Esophagus (tissue), 2 donors: ENCODE measurements around the gene ZBED6. TPM values are rescaled to one million over a fixed set of nuclear protein-coding genes. Genes with fewer than 3 reads are reported as not detected.
A peak's percentile ranks its signal among the peaks of the same experiment; 100 is the strongest.

Source experiments
- H3K27ac ChIP-seq, 2 donors: one replicate each; pipeline ENCODE4 v1.5.1; 2013; ENCODE audit warnings: low read depth in 2 of 2, mild to moderate bottlenecking in 2 of 2, inconsistent platforms in 1 of 2, low read length in 1 of 2, moderate library complexity in 1 of 2
- H3K27me3 ChIP-seq, 2 donors: one replicate each; pipeline ENCODE4 v1.6.1; 2013; ENCODE audit warnings: low read length in 2 of 2, control low read depth in 1 of 2, mild to moderate bottlenecking in 1 of 2; ENCODE audit not compliant: insufficient read depth in 2 of 2, control insufficient read depth in 1 of 2
- H3K36me3 ChIP-seq, 2 donors: one replicate each; pipeline ENCODE4 v1.6.1; 2013; ENCODE audit warnings: low read length in 1 of 2; ENCODE audit not compliant: control insufficient read depth in 2 of 2, insufficient read depth in 2 of 2
- H3K4me1 ChIP-seq, 2 donors: one replicate each; pipeline ENCODE4 v1.6.1; 2013; ENCODE audit warnings: low read length in 1 of 2; ENCODE audit not compliant: control insufficient read depth in 2 of 2, insufficient read depth in 2 of 2
- H3K4me3 ChIP-seq, 2 donors: one replicate each; pipeline ENCODE4 v1.5.1; 2013; ENCODE audit warnings: low read length in 2 of 2, mild to moderate bottlenecking in 2 of 2, low read depth in 1 of 2, moderate library complexity in 1 of 2
- H3K9me3 ChIP-seq, 2 donors: one replicate each; pipeline ENCODE4 v1.6.1; 2013; ENCODE audit warnings: mild to moderate bottlenecking in 2 of 2, low read depth in 1 of 2, low read length in 1 of 2, moderate library complexity in 1 of 2; ENCODE audit not compliant: control insufficient read depth in 2 of 2, insufficient read depth in 1 of 2
- WGBS, 2 donors: extraction: QIAGEN DNeasy Blood & Tissue Kit; methylation state at CpG; one replicate each; pipeline ENCODE4 v1.1.7; 2013; 5-methylcytosine and 5-hydroxymethylcytosine counted together
- polyA plus RNA-seq, 2 donors: library from polyadenylated mRNA; stranded (reverse); fragments of 200-250 nt; gene quantifications; one replicate each; pipeline ENCODE4 v1.2.3, GENCODE V29; 2013
- donor health status: healthy with polysubstance abuse.
- donor health status: Bipolar disorder and iron deficiency.

ZBED6 gene
- polyA plus RNA-seq, 2 donors, result 0.86 to 1.8 TPM

GRCh38 chr1:203797948-203798655, 2.7 kb downstream of the ZBED6 start:
- Histone ChIP-seq H3K9me3 (no peaks in the 10 kb centered on the region), H3K4me1 (peaks cover 0 to 3% of the 10 kb centered on the region in 2 donors), H3K27me3 (no peaks in the 10 kb centered on the region), H3K36me3 (no peaks in the 10 kb centered on the region), H3K27ac (no peak overlapping the region), H3K4me3 (peak overlapping the region in 1 of 2 donors; percentile 4)
- 57 to 67% methylated on average over 6 of the region's 6 CpGs for WGBS, 2 donors

- 73 to 88% methylated on average over 4 of the region's 4 CpGs for WGBS, 2 donors
- Histone ChIP-seq H3K4me1 (peaks cover 0 to 3% of the 10 kb centered on the region in 2 donors), H3K27me3 (no peaks in the 10 kb centered on the region), H3K36me3 (no peaks in the 10 kb centered on the region), H3K9me3 (no peaks in the 10 kb centered on the region), H3K4me3 (no peak overlapping the region), H3K27ac (no peak overlapping the region)
Measured at GRCh38 chr1:203799157-203799556, 3.7 kb downstream of the ZBED6 start.

GRCh38 chr1:203799971-203800370, 4.5 kb downstream of the ZBED6 start:
- H3K4me1 ChIP-seq, result peaks cover 0 to 3% of the 10 kb centered on the region in 2 donors
- H3K27me3 ChIP-seq, result no peaks in the 10 kb centered on the region
- WGBS, 2 donors, result 53 to 62% methylated on average over 1 of the region's 1 CpG
- H3K4me3 ChIP-seq, result no peak overlapping the region
- H3K36me3 ChIP-seq, result no peaks in the 10 kb centered on the region
- no peak overlapping the region for H3K27ac ChIP-seq
- H3K9me3 ChIP-seq, result no peaks in the 10 kb centered on the region

GRCh38 chr1:203805689-203806088, 10.3 kb downstream of the ZBED6 start:
- Histone ChIP-seq H3K4me3 (no peak overlapping the region), H3K27me3 (no peaks in the 10 kb centered on the region), H3K27ac (no peak overlapping the region), H3K9me3 (no peaks in the 10 kb centered on the region), H3K36me3 (no peaks in the 10 kb centered on the region), H3K4me1 (no peaks in the 10 kb centered on the region)
- 98% methylated on average over 7 of the region's 7 CpGs for WGBS, 2 donors

GRCh38 chr1:203807196-203807595, 11.8 kb downstream of the ZBED6 start:
- Histone ChIP-seq H3K36me3 (no peaks in the 10 kb centered on the region), H3K9me3 (no peaks in the 10 kb centered on the region), H3K4me3 (no peak overlapping the region), H3K4me1 (no peaks in the 10 kb centered on the region), H3K27ac (no peak overlapping the region), H3K27me3 (no peaks in the 10 kb centered on the region)
- WGBS, 2 donors, result 66 to 80% methylated on average over 2 of the region's 2 CpGs

- Histone ChIP-seq H3K4me1 (no peaks in the 10 kb centered on the region), H3K27ac (no peak overlapping the region), H3K27me3 (no peaks in the 10 kb centered on the region), H3K9me3 (no peaks in the 10 kb centered on the region), H3K36me3 (peaks cover 0 to 4% of the 10 kb centered on the region in 2 donors), H3K4me3 (no peak overlapping the region)
- 96 to 98% methylated on average over 2 of the region's 2 CpGs for WGBS, 2 donors
Measured at GRCh38 chr1:203813581-203814341, 18.3 kb downstream of the ZBED6 start.

GRCh38 chr1:203818399-203818798, 23.0 kb downstream of the ZBED6 start:
- Histone ChIP-seq H3K36me3 (peaks cover 8 to 29% of the 10 kb centered on the region in 2 donors), H3K27me3 (no peaks in the 10 kb centered on the region), H3K27ac (no peak overlapping the region), H3K9me3 (no peaks in the 10 kb centered on the region), H3K4me3 (no peak overlapping the region), H3K4me1 (peaks cover 0 to 2% of the 10 kb centered on the region in 2 donors)
- WGBS, 2 donors, result 93 to 94% methylated on average over 6 of the region's 6 CpGs

- WGBS, 2 donors, result 85 to 90% methylated on average over 1 of the region's 1 CpG
Measured at GRCh38 chr1:203823306-203823705, 27.9 kb downstream of the ZBED6 start.

GRCh38 chr1:203826175-203826574, 30.8 kb downstream of the ZBED6 start:
- no peak overlapping the region for H3K4me3 ChIP-seq
- 89 to 91% methylated on average over 2 of the region's 2 CpGs for WGBS, 2 donors
- H3K9me3 ChIP-seq, result no peaks in the 10 kb centered on the region
- H3K27ac ChIP-seq, result no peak overlapping the region
- H3K36me3 ChIP-seq, result peaks cover 5 to 14% of the 10 kb centered on the region in 2 donors
- H3K4me1 ChIP-seq, result peaks cover 0 to 2% of the 10 kb centered on the region in 2 donors
- no peaks in the 10 kb centered on the region for H3K27me3 ChIP-seq

More at GRCh38 chr1:203823306-203823705, 27.9 kb downstream of the ZBED6 start:
- Histone ChIP-seq H3K9me3 (no peaks in the 10 kb centered on the region), H3K4me3 (no peak overlapping the region), H3K36me3 (peaks cover 8 to 29% of the 10 kb centered on the region in 2 donors), H3K27ac (no peak overlapping the region), H3K4me1 (peaks cover 0 to 2% of the 10 kb centered on the region in 2 donors), H3K27me3 (no peaks in the 10 kb centered on the region)
